Keratinocyte (primary cell): ENCODE measurements around the gene PTCH2. TPM values are rescaled to one million over a fixed set of nuclear protein-coding genes. Genes with fewer than 3 reads are reported as not detected.
A peak's percentile ranks its signal among the peaks of the same experiment; 100 is the strongest.

Experiments
- DNase-seq: peaks from one replicate; pipeline ENCODE4 v3.0.0-alpha.2; 2011; ENCODE audit warnings: low read depth, missing footprints, low spot score
- FAIRE-seq: peaks from 2 replicates; lab custom pipeline; 2011; peaks lifted over from hg19 to GRCh38; lab: Jason Lieb, UNC
- H2AFZ ChIP-seq: 2 replicates; pipeline ENCODE4 v1.6.0; 2012; ENCODE audit warnings: low read length, control low read depth, inconsistent platforms; ENCODE audit not compliant: control insufficient read depth
- H3K27ac ChIP-seq: 2 replicates; pipeline ENCODE4 v1.5.1; 2011; ENCODE audit warnings: low read length; ENCODE audit not compliant: control insufficient read depth, insufficient read depth
- H3K27me3 ChIP-seq: 3 replicates; pipeline ENCODE4 v1.6.0; 2011; ENCODE audit warnings: low read length; ENCODE audit not compliant: control insufficient read depth, insufficient read depth; ENCODE audit errors: extremely low read depth
- H3K36me3 ChIP-seq, 2 experiments: 2 replicates in 1 of 2; 3 replicates in 1 of 2; pipeline ENCODE4 v1.5.1; 2011; ENCODE audit warnings: low read length in 2 of 2, mild to moderate bottlenecking in 1 of 2; ENCODE audit not compliant: control insufficient read depth in 2 of 2, insufficient read depth in 2 of 2; ENCODE audit errors: extremely low read depth in 1 of 2
- H3K4me1 ChIP-seq: 3 replicates; pipeline ENCODE4 v1.5.1; 2011; ENCODE audit warnings: low read length; ENCODE audit not compliant: control insufficient read depth, insufficient read depth; ENCODE audit errors: extremely low read depth
- H3K4me2 ChIP-seq: 3 replicates; pipeline ENCODE4 v1.6.0; 2011; ENCODE audit warnings: low read depth, low read length; ENCODE audit not compliant: control insufficient read depth, insufficient read depth; ENCODE audit errors: extremely low read depth
- H3K4me3 ChIP-seq, 3 experiments: fragments of 200-600 bp in 1 of 3; sonication (generic) in 1 of 3; 2 replicates in 2 of 3; 3 replicates in 1 of 3; pipeline ENCODE4 v1.5.1; 2011 to 2016; ENCODE audit warnings: low read length in 3 of 3, mild to moderate bottlenecking in 3 of 3, control low read depth in 2 of 3, inconsistent platforms in 1 of 3, low read depth in 1 of 3, mixed read lengths in 1 of 3, mixed run types in 1 of 3, moderate library complexity in 1 of 3; ENCODE audit not compliant: control insufficient read depth in 2 of 3, insufficient read depth in 2 of 3; ENCODE audit errors: extremely low read depth in 1 of 3
- H3K79me2 ChIP-seq: 2 replicates; pipeline ENCODE4 v1.6.0; 2012; ENCODE audit warnings: low read length; ENCODE audit not compliant: control insufficient read depth, insufficient read depth
- H3K9ac ChIP-seq: 3 replicates; pipeline ENCODE4 v1.6.0; 2011; ENCODE audit warnings: low read length; ENCODE audit not compliant: control insufficient read depth, insufficient read depth; ENCODE audit errors: extremely low read depth
- H3K9me1 ChIP-seq: 3 replicates; pipeline ENCODE4 v1.6.0; 2011; ENCODE audit warnings: low read length; ENCODE audit not compliant: control insufficient read depth, insufficient read depth; ENCODE audit errors: extremely low read depth
- H3K9me3 ChIP-seq: 2 replicates; pipeline ENCODE4 v1.5.1; 2012; ENCODE audit warnings: low read depth, low read length; ENCODE audit not compliant: control insufficient read depth
- H4K20me1 ChIP-seq: 3 replicates; pipeline ENCODE4 v1.6.0; 2011; ENCODE audit warnings: low read length; ENCODE audit not compliant: control insufficient read depth, insufficient read depth; ENCODE audit errors: extremely low read depth
- EZH2 ChIP-seq: IDR thresholded peaks from one replicate; pipeline ENCODE4 v1.6.1; 2012; ENCODE audit warnings: inconsistent platforms, mild to moderate bottlenecking, low read length, moderate library complexity
- dilution Hi-C: fragments of 300-500 bp; cut with MboI; formaldehyde crosslinking; loops from one replicate; pipeline ENCODE4 v1.7.0; 2020; ENCODE audit warnings: low sequenced_read_pairs; ENCODE audit not compliant: extremely low pct_ligation_motif_present
- polyA plus RNA-seq, 5 experiments: library from polyadenylated mRNA; depleted of rRNA in 3 of 5; stranded (reverse) in 3 of 5; stranded (forward) in 1 of 5; unstranded in 1 of 5; fragments of >200 nt; gene quantifications; 1 replicate in 1 of 5; 2 replicates in 3 of 5; 3 replicates in 1 of 5; pipeline versions ENCODE4 v1.2.1 to v1.2.3, GENCODE V29; 2011 to 2012; ENCODE audit warnings: missing spikeins in 2 of 5, low read depth in 1 of 5, low replicate concordance in 1 of 5
- TF ChIP-seq, protein P1 (sequence below), 3 experiments: IDR thresholded peaks in 1 of 3; conservative IDR thresholded peaks in 1 of 3; optimal IDR thresholded peaks in 1 of 3; 2 replicates in 2 of 3; 3 replicates in 1 of 3; pipeline versions ENCODE3 to v1.5.1; 2011; ENCODE audit warnings: low read length in 3 of 3, mild to moderate bottlenecking in 3 of 3, moderate library complexity in 2 of 3, control low read depth in 1 of 3, inconsistent platforms in 1 of 3; ENCODE audit not compliant: insufficient read depth in 2 of 3; ENCODE audit errors: extremely low read depth in 1 of 3

PTCH2 gene
- polyA plus RNA-seq, 1 donor (not counting 4 experiments of a cell fraction or from before 2014, with no cell fraction given): 0.01 TPM

DNA sequence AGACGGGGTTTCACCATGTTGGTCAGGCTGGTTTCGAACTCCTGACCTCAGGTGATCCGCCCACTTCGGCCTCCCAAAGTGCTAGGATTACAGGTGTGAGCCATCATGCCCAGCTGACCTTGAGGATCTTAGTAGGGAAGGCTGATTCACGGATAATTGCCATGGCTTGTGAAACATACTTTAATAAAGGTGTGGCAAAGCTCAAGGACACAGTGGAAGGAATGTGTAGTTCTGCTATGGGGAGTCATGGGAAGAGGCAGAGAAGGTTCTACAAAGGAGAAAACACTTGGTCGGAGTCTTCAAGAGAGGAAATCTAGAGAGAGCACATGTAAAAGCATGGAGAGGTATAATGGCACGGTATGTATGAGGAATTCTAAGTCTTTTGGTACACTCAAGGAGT, 12.7 kb upstream of the PTCH2 start:
- Histone ChIP-seq H3K36me3 (no peaks in the 10 kb centered on the region), H3K27ac (no peak overlapping the region), H4K20me1 (no peaks in the 10 kb centered on the region), H3K9ac (no peak overlapping the region), H3K9me3 (no peaks in the 10 kb centered on the region), H3K4me1 (no peaks in the 10 kb centered on the region), H3K4me3 (no peak overlapping the region), H2AFZ (no peak overlapping the region), H3K27me3 (no peaks in the 10 kb centered on the region), H3K79me2 (no peaks in the 10 kb centered on the region), H3K4me2 (no peak overlapping the region), H3K9me1 (no peaks in the 10 kb centered on the region)
- no peak for FAIRE-seq
- dilution Hi-C loops: no loop called here
- TF ChIP-seq, protein P1, sequence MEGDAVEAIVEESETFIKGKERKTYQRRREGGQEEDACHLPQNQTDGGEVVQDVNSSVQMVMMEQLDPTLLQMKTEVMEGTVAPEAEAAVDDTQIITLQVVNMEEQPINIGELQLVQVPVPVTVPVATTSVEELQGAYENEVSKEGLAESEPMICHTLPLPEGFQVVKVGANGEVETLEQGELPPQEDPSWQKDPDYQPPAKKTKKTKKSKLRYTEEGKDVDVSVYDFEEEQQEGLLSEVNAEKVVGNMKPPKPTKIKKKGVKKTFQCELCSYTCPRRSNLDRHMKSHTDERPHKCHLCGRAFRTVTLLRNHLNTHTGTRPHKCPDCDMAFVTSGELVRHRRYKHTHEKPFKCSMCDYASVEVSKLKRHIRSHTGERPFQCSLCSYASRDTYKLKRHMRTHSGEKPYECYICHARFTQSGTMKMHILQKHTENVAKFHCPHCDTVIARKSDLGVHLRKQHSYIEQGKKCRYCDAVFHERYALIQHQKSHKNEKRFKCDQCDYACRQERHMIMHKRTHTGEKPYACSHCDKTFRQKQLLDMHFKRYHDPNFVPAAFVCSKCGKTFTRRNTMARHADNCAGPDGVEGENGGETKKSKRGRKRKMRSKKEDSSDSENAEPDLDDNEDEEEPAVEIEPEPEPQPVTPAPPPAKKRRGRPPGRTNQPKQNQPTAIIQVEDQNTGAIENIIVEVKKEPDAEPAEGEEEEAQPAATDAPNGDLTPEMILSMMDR (optimal IDR thresholded peaks at IDR 0.05 in 1 of 3, IDR thresholded peaks at IDR 0.05 in 1 of 3, conservative IDR thresholded peaks at IDR 0.05 in 1 of 3; ENCODE audit: extremely low read depth in 1 of 3, insufficient read depth in 2 of 3, low read length in 3 of 3): peak in 2 of 3 experiments; percentile 14 to 48
- no peak for TF ChIP-seq EZH2
- DNase-seq: no peak

DNA sequence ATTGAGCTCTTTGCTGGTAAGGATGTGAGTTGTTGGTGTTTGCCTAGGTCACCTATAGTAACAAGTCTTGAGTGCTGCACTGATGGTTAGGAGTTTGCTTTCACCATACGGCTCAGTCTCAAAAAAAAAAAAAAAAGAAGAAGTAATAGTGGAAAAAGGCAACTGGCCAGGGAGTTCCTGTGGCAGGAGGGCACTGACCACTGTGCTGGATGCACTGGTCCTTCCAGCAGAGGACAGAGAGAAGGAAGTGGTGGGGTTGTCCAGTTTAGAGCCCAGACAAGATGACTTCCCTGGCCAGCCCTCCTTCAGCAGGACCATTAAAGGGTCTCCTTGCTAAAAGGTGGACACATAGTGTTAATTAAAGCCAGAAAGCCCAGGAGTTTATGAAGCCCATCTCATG, 11.9 kb upstream of the PTCH2 start:
- Histone ChIP-seq H4K20me1 (no peaks in the 10 kb centered on the region), H3K4me2 (no peak overlapping the region), H3K4me3 (no peak overlapping the region), H3K9me1 (no peaks in the 10 kb centered on the region), H3K27me3 (no peaks in the 10 kb centered on the region), H3K4me1 (peaks cover 2% of the 10 kb centered on the region), H3K9ac (no peak overlapping the region), H3K79me2 (no peaks in the 10 kb centered on the region), H3K36me3 (no peaks in the 10 kb centered on the region), H2AFZ (no peak overlapping the region), H3K27ac (no peak overlapping the region), H3K9me3 (no peaks in the 10 kb centered on the region)
- FAIRE-seq: no peak
- no peak for TF ChIP-seq EZH2
- TF ChIP-seq, protein P1 (optimal IDR thresholded peaks at IDR 0.05 in 1 of 3, IDR thresholded peaks at IDR 0.05 in 1 of 3, conservative IDR thresholded peaks at IDR 0.05 in 1 of 3; ENCODE audit: extremely low read depth in 1 of 3, insufficient read depth in 2 of 3, low read length in 3 of 3): no peak
- DNase-seq: no peak
- dilution Hi-C loops: no loop called here
